Cerebellar nuclear complex (tissue), 1 donor: ENCODE results near the gene GTF2IRD1.
"Not testable (repeated sequence)": the region's sequence is repeated elsewhere in the genome, so short reads cannot be mapped to it uniquely, and the experiment has no call there.

Experiments
- DNase-seq, 2 experiments: peaks; one replicate each; lab custom pipeline; 2025; lab: John Stamatoyannopoulos, UW

GTF2IRD1 gene

DNA sequence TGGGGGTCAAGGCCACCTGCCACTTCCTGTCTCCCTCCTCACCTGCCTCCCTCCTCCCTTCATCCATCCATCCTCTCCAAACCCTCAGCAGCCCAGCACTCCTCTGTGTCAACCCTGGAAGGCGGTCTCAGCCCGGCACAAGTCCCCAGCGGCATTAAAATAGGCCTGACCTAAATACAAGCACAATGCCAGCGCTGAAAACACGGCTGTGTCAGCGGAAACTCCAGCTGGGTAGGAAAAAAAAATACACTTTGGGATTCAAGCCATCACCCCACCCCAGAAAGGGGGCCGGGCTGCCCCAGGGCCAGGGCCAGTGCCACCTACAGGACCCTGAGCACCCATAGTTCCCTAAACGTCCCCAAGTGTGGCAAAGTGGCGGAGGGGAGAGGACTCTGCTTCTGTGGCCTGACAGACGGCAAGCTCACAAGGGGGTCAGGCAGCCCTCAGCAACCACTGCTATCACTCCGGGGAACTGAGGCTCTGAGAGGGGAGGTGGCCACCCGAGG, 22.7 kb upstream of the GTF2IRD1 start:
- no peak for DNase-seq

DNA sequence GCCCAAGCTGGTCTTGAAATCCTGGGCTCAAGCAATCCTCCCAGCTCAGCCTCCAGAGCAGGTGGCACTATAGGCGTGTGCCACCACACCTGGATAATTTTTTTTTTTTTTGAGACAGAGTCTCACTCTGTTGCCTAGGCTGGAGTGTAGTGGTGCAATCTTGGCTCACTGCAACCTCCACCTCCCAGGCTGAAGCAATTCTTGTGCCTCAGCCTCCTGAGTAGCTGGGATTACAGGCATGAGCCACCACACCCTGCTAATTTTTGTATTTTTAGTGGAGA, 16.5 kb upstream of the GTF2IRD1 start:
- DNase-seq: not testable (repeated sequence)

DNA sequence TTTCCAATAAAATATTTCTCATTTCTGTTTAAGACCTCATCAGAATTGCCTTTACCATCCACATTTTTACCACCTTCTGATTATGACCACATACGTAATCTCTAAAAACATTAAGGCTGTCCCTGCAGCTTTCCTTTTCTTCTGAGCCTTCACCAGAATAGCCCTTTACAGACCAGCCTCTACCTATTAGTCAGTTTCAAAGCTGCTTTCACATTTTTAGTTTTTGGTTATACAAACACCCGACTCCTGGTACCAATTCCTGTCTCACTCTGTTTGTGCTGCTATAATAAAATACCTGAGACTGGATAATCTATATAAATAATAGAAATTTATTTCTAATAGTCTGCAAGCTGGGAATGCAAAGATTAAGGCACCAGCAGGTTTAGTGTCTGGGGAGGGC, 15.4 kb upstream of the GTF2IRD1 start:
- no peak for DNase-seq

DNA sequence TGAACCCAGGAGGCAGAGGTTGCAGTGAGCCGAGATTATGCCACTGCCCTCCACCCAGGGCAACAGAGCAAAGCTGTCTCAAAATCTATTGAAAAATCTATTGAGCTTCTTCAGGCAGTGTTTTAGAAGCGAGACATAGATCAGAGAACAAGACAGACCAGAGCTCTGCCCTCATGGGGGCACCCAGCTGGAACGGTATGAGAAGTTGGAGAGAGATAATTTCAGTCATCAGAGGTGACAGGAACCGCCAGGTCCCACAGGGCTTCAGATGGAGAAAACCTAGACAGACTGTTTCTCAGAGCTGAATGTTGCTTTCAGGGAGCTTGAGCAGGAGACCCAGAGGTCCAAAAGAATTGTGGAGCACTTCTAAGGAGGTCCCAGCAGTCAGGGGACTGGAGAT, 14.2 kb upstream of the GTF2IRD1 start:
- DNase-seq: no peak

DNA sequence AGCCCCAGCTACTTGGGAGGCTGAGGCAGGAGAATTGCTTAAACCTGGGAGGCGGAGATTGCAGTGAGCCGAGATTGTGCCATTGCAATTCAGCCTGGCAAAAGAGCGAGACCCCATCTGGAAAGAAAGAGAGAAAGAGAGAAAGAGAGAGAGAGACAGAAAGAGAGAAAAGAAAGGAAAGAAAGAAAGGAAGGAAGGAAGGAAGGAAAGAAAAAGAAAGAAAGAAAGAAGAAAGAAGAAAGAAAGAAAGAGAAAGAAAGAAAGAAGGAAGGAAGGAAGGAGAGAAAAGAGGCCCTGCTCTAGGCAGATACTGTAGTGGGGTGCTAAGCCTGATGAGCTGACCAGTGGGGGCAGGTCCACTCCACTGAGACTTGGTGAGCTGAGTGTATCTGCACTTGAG, 13.6 kb upstream of the GTF2IRD1 start:
- DNase-seq: not testable (repeated sequence)

DNA sequence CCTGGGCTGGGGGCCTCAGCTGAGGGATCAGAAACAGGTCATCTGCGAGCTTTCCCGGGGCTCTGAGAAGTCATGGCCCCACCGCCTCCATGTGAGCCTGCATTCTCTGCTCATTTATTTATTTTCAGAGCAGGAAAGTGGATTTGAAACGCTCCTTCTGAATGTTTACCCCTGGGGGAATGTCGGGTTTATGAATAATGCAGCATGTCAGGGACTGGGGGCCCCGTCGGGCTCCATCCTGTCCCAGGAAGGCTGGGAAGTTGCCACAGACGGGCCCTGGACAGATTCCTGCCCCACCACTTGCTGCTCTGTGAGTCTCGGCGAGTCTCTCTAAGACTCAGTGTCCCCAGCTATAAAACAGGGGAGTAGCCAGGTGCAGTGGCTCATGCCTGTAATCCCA, 11.9 kb upstream of the GTF2IRD1 start:
- DNase-seq: no peak

DNA sequence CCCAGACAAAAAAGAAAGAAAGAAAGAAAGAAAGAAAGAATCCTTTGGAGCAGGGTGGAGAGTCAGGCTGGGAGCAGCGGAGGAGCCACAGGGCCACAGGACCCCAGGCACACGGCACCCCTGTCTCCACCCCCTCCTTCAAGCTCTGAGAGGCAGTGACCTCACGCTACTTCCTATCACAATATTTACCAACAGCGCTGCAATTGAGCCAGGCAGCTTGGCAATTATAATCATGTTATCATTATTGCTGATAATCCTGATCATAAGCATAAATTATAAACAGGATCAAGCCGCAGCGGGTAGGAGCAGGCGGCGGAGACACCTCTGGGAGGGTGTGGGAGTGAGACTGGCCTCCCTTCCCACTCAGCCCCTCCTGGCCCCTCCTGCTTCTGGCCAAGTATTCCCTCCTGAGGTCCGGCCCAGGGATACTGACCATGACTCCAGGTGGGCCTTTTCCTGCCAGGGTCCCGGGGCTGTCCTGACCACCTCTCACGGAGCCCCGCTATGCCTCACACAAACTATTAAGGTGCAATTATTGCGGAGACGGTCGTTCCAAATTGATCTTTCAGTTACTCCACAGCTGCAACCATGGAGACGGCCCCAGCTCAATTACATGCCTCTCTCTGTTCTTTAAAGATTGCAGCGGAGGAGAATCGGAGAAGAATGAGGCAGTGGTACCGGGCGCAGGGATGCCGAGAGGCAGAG, 10.0 kb upstream of the GTF2IRD1 start:
- DNase-seq: no peak

DNA sequence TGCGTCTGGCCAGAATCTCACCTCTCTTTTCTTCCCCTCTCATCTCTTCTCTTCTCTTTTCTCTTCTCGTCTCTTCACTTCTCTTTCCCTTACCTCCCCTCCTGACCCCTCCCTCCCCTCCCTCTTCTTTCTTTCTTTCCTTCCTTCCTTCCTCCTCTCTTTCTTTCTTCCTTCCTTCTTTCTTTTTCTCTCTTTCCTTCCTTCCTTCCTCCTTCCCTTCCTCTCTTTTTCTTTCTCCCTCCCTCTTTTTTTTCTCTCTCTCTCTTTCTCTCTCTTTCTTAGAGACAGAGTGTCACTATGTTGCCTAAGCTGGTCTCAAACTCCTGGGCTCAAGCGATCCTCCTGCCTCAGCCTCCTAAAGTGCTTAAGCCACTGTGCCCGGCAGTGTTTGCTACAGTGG, 4.6 kb upstream of the GTF2IRD1 start:
- no peak for DNase-seq

DNA sequence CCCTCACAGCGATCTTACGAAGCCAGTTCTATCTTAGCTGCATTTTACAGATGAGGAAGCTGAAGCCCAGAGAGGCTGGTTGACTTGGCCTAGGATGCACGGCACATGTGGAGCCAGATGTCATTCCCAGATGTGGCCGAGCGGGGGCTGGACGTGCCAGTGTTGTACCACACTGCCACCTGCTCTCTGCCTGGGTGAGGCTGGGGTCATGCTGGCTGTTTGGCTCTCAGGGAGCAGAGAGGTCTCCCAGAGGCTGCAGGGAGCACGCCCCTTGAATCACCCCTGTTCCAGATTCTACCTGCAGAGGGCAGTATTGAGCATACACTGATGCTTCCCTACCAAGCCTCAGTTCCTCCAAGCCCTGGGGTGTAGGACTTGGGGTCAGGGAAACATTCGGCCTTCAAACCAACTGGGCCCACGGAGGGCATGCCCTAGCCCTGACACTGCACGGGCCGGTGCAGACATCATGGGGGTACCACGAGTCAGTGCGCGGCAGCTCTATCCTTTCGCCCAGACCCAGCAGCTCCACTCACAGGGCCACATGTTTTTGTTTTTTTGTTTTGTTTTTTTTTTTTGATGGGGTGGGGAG, 3.8 kb upstream of the GTF2IRD1 start:
- DNase-seq: no peak

DNA sequence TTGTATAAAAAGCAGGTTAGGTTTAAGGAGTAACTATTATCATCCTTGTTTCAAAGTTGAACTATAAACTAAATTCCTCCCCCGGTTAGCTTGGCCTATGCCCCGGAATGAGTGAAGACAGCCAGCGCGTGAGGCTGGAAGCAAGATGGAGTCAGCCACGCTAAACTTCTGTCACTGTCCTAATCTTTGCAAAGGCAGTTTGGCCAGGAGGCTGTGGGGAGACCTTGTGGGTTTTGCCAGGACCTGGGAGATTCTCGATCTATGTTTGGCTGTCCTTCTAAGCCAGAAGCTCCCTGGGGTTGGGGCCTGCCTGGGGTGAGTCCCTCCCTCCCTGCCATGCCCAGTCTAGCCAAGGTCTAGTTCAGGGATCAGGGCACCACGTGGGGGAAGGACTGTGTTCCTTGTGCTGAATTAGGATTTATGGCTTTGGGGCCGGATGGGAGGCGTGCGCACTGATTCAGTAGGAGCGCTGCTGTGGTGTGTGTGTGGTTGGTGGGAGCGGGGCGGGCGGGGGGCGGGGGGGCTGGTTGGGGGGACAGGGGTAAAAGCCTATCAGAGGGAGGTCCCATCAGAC, 871 bp upstream of the GTF2IRD1 start:
- no peak for DNase-seq

DNA sequence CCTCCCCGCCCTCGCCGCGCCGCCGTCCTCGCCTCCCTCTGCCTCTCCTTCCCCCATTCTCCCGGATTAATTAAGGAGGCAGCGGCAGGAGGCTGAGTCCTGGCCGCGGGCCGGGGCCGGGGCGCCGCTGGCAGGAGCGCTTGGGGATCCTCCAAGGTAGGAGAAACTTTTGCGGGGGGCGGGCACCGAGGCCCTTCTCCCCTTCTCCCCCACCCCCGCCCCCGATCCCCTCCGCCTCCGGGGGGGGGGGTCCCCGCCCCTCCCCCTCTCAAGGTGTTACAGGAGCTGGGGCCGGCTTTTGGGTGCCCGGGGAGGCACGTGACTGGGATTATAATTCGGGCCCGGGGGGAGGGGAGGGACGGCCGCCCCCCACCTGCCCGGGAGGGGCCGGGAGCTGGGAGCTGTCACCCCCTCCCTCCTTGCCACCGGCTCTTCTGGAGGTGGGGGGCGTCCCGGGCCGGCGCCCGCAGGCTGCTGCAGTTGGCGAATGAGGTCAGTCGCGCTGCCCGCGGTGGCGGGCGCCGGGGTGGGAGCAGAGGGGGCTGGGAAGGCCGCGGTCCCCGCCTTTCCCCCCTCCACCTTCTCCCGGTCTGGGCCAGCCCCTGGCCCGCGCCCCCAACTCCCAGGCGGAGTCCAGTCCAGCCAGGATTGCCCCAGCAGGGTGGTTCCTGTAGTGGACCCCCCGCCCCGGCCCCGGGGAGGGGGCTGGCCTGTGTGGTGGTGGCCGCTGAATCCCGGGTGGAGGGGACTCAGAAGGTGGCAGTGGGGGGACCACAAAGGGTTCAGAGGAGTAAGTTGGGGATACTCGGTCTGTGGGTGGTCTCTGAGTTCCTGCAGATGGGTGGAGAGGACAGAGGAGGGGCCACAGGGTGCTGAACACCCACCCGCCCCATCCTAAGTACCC, 567 bp downstream of the GTF2IRD1 start:
- no peak for DNase-seq

DNA sequence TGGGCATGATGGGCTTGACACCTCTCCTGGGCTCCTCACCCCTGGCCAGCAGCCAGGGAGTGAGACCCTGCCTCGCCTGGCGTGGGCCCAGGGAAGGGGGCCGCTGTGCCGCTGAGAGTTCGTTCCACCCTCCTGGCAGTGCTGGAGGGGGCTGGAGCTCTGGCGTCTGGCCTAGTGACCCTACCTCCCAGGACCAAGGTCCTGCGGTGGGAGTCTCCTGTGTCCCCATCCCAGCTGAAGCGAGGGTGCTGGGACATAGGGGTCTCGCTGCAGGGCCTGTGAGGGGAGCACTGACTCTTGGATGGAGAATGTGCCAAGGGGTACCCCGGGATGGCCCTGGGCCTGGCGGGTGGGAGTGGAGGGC, 1.2 kb downstream of the GTF2IRD1 start:
- no peak for DNase-seq

DNA sequence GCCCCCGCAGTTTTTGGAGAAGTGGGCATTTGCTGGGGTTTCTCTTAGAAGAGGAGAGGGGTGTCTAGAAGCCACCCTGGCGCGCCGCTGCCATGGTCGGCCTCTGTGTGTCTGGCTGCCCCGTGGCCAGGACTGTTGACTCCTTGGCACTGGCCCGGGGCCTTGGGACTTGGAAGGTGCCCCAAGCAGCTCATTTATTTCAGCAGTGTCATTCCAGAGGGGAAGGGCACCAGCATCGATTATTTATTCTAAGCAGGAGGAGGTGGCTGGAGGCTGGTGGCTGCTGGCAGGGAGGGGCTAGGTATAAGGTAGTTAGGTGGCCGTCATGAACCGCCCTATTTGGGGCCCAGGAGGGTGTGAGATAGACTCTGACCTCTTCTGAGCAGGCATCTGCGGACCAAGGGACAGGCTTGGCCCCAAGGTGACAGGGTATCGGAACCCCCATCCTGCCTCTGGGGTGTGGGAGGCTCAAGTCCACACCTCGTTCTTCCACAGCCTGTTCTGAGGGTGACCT, 1.6 kb downstream of the GTF2IRD1 start:
- DNase-seq: no peak

DNA sequence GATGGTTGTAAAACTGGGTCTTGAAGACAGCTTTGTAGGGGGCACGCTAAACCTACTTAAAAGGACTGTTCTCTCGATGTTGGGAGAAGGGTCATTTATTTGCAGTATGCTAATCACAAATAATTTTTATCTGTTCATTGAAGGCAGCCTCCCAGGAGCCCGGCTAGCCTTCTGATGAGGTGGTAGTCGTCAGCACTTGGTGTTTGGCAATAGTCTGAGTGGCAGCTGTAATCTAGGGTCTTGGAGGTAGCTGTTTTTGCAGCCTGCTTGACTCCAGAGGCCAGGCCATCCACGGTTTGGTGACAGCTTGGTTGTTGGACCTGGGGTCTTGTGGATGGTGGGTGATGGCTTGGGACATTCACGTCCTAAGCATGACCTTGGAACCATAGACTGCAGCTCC, 2.2 kb downstream of the GTF2IRD1 start:
- no peak for DNase-seq

DNA sequence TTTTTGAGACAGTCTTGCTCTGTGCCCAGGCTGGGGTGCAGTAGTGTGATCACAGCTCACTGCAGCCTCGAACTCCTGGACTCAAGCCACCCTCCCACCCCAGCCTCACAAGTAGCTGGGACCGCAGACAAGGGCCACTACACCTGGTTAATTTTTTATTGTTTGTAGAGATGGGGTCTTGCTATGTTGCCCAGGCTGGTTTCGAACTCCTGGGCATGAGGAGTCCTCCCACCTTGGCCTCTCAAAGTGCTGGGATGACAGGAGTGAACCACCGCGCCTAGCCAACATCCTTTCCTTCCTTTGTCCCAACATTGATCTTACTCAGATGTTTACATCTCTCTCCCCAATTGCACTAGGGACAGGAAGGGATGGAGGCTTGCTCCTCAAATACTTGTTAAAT, 3.3 kb downstream of the GTF2IRD1 start:
- no peak for DNase-seq

DNA sequence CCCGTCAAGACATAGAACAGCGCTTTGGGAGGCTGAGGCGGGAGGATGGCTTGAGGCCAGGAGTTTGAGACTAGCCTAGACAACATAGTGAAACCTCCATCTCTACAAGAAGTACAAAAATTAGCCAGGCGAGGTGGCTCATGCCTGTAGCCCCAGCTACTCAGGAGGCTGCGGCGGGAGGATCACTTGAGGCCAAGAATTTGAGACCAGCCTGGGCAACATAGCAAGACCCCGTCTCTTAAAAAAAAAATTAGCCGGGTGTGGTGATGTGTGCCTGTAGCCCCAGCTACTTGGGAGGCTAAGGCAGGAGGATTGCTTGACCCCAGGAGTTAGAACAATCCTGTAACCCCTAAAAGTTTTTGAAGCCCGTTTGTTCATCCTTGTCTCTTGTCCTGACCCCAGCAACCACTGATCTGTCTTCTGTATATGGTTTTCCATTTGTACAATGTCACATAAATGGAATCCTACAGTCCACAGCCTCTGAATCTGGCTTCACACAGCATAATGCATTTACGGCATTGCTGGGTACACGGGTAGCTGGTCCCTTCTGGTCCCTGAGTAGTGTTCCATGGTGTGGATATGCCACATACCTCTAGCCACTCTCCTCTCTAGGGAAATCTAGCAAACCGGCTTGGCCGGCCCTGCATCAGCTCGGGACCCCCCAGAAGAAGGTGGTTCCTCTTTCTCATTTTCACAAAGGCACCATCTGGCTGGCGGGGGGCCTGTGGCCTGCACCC, 8.4 kb downstream of the GTF2IRD1 start:
- DNase-seq: no peak

DNA sequence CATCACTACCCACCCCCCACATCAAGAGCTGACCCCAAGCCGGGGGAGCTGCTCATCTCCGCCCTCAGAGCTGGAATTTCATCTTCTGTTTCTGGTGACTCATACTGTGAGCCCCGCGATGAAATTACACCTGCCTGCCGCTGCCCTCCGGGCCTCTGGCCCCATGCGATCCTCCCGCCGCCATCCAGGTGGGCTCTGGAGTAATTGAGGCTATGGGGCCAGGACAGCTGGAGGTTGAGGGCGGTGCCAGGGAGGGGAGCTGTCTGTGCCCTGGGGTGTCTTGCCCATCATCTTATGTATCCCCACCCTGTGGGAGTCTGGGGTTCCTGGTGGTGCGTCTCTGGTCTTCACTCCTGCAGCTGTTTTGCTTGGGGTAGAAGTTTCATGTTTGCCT, 9.0 kb downstream of the GTF2IRD1 start:
- no peak for DNase-seq

DNA sequence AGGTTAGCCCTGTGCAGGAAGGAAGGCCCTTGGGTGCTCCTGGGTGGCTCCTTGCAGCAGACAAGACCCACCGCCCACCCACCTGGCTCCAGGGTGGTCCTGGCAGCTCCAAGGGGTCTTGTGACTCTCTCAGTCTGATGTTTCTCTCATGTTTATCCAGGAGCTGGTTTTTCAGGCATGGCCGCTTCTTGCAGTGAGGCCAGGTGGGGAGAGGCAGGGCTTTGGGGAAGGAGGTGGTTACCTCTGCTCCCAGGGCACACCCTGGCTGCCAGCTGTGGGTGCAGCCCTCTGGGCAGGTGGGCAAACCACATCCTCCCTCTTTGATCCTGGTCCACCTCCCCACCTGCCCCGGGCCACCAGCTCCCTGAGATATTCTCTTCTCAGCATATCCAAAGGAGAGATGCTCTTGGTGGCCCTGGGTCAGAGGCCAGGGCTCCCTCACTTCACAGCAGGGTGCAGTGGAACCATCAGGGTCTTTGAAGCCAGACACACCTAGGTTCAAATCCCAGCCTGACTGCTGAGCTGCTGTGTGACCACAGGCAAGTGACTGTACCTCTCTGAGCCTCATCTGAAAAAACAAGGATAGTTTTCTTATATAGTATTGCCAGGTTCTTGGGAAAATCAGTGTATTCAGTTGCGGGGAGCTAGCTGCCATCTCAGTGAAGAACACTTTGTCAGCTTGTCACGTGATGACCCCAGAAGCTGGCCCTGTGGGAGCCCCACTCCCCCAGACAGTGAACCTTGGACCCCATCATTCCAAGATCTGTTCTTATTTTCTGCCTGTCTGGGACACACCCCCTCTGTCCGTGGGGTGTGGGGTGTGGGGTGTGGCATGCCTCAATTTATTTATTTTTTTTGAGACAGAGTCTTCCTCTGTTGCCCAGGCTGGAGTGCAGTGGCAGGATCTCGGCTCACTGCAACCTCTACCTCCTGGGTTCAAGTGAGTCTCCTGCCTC, 11.5 kb downstream of the GTF2IRD1 start:
- DNase-seq: no peak

DNA sequence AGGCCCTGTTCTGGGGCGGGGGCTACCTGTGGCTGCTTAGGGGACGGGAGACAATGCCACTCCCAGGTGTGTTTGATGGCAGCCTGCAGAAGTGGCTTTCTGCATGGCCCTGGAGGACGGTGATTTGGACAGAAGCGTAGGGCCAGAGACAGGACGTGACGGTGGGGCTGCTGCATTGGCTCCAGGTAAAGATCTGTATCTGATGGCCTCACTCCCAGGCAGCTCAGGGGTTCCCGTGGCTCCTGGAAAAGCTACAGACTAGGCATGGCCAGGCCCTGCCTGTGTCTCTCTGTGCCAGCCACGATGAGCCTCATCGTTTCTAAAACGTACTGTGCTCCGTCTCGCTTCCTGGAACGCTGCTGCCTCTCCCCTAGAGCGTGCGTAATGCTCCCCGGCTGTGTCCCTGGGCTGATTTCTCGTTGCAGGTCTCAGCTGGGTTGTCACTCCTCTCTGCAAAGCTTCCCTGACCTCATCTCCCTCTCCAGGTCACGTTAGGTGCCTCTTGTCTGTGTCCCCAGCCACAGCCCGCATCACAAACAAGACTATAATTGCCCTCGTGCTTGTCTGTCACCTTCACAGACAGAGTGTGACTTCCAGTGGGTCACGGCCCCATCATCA, 12.6 kb downstream of the GTF2IRD1 start:
- DNase-seq: no peak

DNA sequence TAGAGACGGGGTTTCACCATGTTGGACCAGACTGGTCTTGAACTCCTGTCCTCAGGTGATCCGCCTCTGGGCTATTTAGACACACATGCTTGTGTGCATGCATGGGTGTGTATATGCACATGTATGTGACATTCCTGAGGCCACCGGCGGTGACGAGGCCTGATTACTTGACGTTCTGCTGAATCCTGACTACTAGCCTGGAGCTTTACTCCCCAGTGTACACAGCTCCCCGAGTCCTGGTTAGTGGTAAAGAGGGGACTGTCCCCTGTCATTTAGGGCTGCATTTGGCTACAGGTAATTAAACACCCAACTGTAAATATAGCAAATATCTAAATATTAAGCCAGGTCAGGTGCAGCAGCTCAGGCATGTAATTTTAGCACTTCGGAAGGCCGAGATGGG, 14.2 kb downstream of the GTF2IRD1 start:
- DNase-seq: no peak
